Measurements from ENCODE around the gene NR5A2.

- TF ChIP-seq, protein P1, sequence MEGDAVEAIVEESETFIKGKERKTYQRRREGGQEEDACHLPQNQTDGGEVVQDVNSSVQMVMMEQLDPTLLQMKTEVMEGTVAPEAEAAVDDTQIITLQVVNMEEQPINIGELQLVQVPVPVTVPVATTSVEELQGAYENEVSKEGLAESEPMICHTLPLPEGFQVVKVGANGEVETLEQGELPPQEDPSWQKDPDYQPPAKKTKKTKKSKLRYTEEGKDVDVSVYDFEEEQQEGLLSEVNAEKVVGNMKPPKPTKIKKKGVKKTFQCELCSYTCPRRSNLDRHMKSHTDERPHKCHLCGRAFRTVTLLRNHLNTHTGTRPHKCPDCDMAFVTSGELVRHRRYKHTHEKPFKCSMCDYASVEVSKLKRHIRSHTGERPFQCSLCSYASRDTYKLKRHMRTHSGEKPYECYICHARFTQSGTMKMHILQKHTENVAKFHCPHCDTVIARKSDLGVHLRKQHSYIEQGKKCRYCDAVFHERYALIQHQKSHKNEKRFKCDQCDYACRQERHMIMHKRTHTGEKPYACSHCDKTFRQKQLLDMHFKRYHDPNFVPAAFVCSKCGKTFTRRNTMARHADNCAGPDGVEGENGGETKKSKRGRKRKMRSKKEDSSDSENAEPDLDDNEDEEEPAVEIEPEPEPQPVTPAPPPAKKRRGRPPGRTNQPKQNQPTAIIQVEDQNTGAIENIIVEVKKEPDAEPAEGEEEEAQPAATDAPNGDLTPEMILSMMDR (IDR thresholded peaks at IDR 0.05): no peak
- no peak for TF ChIP-seq ZFX (IDR thresholded peaks at IDR 0.05; ENCODE audit: borderline replicate concordance)
Measured at GRCh38 chr1:200096774-200097173, 69.3 kb downstream of the NR5A2 start.

Measured in 22Rv1 (cell line).